Measurements from ENCODE around the gene FEM1B. TPM values are rescaled to one million over a fixed set of nuclear protein-coding genes. Genes with fewer than 3 reads are reported as not detected.

FEM1B gene
- total and polyA plus RNA-seq, 8 donors: 8.2 to 92.0 (median 24.4) TPM

DNA sequence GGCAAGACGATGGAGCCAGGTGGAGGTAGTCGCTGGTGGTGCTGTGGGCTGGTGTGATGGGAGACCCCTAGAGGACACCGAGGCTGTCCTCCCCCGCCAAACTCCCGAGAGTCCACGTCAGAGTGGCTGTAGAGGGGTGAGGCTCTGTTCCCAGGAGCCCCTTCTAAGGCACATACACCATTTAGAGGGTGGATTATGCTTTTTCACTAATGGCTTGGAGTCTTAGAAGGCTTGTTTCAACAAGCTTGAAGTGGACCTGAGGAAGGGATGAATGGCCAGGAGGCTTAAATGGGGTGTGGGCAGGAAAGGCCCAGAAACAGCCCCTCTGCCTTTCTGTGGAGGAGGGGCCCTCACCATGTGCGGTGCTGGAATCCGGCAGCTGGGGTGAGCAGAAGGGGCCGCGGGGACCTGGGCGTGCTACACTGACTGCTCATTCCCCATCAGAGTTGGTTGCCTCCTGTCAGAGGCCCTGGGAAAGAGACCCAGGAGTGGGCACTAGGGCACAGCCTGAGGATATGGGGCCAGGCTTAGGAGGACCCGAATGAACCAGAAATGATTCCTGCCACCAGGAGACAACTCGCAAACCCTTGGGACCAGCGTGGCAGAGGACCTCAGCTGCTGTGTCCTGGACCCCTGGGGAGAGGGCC, 66.2 kb downstream of the FEM1B start:
- intact Hi-C loops (cut with DNase I; ENCODE audit: low total_unique reads): no loop called here
- WGBS, 5 donors: 74 to 85% (median 81%) methylated on average over 14 of the region's 14 CpGs
- Histone ChIP-seq H3K4me3 (no peak overlapping the region), H3K4me1 (peaks cover 0 to 21% (median 16%) of the 10 kb centered on the region in 4 donors), H3K36me3 (no peaks in the 10 kb centered on the region), H3K9me3 (no peaks in the 10 kb centered on the region), H3K27me3 (no peaks in the 10 kb centered on the region), H3K27ac (no peak overlapping the region)
- DNase-seq: no peak
- TF ChIP-seq, protein P1, sequence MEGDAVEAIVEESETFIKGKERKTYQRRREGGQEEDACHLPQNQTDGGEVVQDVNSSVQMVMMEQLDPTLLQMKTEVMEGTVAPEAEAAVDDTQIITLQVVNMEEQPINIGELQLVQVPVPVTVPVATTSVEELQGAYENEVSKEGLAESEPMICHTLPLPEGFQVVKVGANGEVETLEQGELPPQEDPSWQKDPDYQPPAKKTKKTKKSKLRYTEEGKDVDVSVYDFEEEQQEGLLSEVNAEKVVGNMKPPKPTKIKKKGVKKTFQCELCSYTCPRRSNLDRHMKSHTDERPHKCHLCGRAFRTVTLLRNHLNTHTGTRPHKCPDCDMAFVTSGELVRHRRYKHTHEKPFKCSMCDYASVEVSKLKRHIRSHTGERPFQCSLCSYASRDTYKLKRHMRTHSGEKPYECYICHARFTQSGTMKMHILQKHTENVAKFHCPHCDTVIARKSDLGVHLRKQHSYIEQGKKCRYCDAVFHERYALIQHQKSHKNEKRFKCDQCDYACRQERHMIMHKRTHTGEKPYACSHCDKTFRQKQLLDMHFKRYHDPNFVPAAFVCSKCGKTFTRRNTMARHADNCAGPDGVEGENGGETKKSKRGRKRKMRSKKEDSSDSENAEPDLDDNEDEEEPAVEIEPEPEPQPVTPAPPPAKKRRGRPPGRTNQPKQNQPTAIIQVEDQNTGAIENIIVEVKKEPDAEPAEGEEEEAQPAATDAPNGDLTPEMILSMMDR (IDR thresholded peaks at IDR 0.05): no peak
- no peak for TF ChIP-seq POLR2AphosphoS5 (IDR thresholded peaks at IDR 0.05)
- no peak for TF ChIP-seq POLR2A (IDR thresholded peaks at IDR 0.05)
- TF ChIP-seq EP300 (IDR thresholded peaks at IDR 0.05): no peak

DNA sequence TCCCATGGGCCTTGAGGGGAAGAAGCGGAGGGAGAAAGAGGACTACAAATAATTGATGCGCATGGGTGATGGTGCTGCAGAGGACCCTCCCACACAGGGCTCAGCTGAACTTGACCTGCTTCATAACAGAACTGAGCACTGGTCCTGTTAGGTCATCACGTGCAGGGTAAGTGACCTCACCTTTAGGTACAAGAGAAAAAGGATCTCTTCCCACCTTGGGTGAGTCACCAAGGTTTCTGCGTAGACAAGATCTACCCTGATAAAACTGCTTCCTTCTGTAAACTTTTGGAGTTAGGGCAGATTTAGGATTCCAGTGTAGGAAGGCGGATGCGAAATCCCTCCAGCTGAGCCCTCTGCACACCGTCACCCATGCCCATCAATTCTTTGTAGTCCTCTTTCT, 67.1 kb downstream of the FEM1B start:
- Histone ChIP-seq H3K4me1 (peaks cover 0 to 21% (median 16%) of the 10 kb centered on the region in 4 donors), H3K4me3 (no peak overlapping the region), H3K27me3 (no peaks in the 10 kb centered on the region), H3K36me3 (no peaks in the 10 kb centered on the region), H3K27ac (no peak overlapping the region), H3K9me3 (no peaks in the 10 kb centered on the region)
- DNase-seq: no peak
- TF ChIP-seq, protein P1 (IDR thresholded peaks at IDR 0.05): no peak
- no peak for TF ChIP-seq POLR2A (IDR thresholded peaks at IDR 0.05)
- TF ChIP-seq POLR2AphosphoS5 (IDR thresholded peaks at IDR 0.05): no peak
- TF ChIP-seq EP300 (IDR thresholded peaks at IDR 0.05): no peak
- intact Hi-C loops (cut with DNase I; ENCODE audit: low total_unique reads): no loop called here
- 78 to 92% (median 86%) methylated on average over 7 of the region's 7 CpGs for whole genome bisulfite sequencing, 5 donors

Other genes with a start within 250 kb of the FEM1B start
- 10 to 100 TPM; 38.7 to 56.6 (median 48.1) TPM for gene PIAS1, start 223.4 kb upstream of the FEM1B start, total RNA-seq
- 10 to 100 TPM in 2 of 3 donors, 1 to 10 TPM in 1; 7.9 to 14.5 (median 12.4) TPM for gene PIAS1, start 223.4 kb upstream of the FEM1B start, polyA plus RNA-seq
- 10 to 100 TPM in 4 of 5 donors, 1 to 10 TPM in 1; 7.6 to 24.3 (median 14.9) TPM for gene CALML4, start 72.4 kb upstream of the FEM1B start, total RNA-seq
- gene CALML4, start 72.4 kb upstream of the FEM1B start, polyA plus RNA-seq: 10 to 100 TPM in 2 of 3 donors, 1 to 10 TPM in 1; 9.8 to 13.8 (median 12.1) TPM
- 100 to 1,000 TPM in 1 of 5 donors, 10 to 100 TPM in 3, 1 to 10 TPM in 1; 6.4 to 151 (median 25.0) TPM for gene CLN6, start 48.0 kb upstream of the FEM1B start, total RNA-seq
- 10 to 100 TPM in 1 of 3 donors, 1 to 10 TPM in 2; 8.7 to 17.1 (median 9.2) TPM for gene CLN6, start 48.0 kb upstream of the FEM1B start, polyA plus RNA-seq
- gene ITGA11, start 154.4 kb downstream of the FEM1B start, total RNA-seq: 10 to 100 TPM in 1 of 5 donors, 1 to 10 TPM in 3, under 1 TPM in 1; 0.58 to 12.1 (median 4.3) TPM
- under 1 TPM; 0.08 to 1.00 (median 0.92) TPM for gene ITGA11, start 154.4 kb downstream of the FEM1B start, polyA plus RNA-seq

Data from stomach (tissue), 9 donors.